ENCODE measurements around the gene ATP6V0A1. TPM values are rescaled to one million over a fixed set of nuclear protein-coding genes. Genes with fewer than 3 reads are reported as not detected.
A peak's percentile ranks its signal among the peaks of the same experiment; 100 is the strongest.

ATP6V0A1 gene
- total RNA-seq, 1 donor from 2014 or later, result 16.9 TPM

GRCh38 chr17:42522263-42522790 lies 63.6 kb downstream of the ATP6V0A1 start:
- H3K9me3 Mint-ChIP-seq, result no peaks in the 10 kb centered on the region
- DNase-seq, result no peak
- H3K27me3 Mint-ChIP-seq, result peaks cover 3% of the 10 kb centered on the region
- no peak overlapping the region for H3K4me3 Mint-ChIP-seq
- no peak overlapping the region for H3K27ac Mint-ChIP-seq
- intact Hi-C loops (cut with micrococcal nuclease), result no loop called here
- no peaks in the 10 kb centered on the region for H3K36me3 Mint-ChIP-seq (ENCODE audit: low read depth)
- peaks cover 6% of the 10 kb centered on the region for H3K4me1 Mint-ChIP-seq

GRCh38 chr17:42522798-42523278 lies 64.2 kb downstream of the ATP6V0A1 start:
- intact Hi-C loops (cut with micrococcal nuclease), result no loop called here
- H3K4me3 Mint-ChIP-seq, result no peak overlapping the region

GRCh38 chr17:42525221-42525620 lies 66.5 kb downstream of the ATP6V0A1 start:
- no peak for DNase-seq
- intact Hi-C loops (cut with micrococcal nuclease), result loop anchor here (5.0 kb wide), 1 partner anchor 213 kb away; no protein-coding TSS in a partner anchor
- no peaks in the 10 kb centered on the region for H3K36me3 Mint-ChIP-seq (ENCODE audit: low read depth)
- peaks cover 3% of the 10 kb centered on the region for H3K27me3 Mint-ChIP-seq
- H3K9me3 Mint-ChIP-seq, result no peaks in the 10 kb centered on the region
- H3K27ac Mint-ChIP-seq, result no peak overlapping the region
- H3K4me1 Mint-ChIP-seq, result peaks cover 9% of the 10 kb centered on the region
- no peak overlapping the region for H3K4me3 Mint-ChIP-seq

More at GRCh38 chr17:42522798-42523278, 64.2 kb downstream of the ATP6V0A1 start:
- no peak for DNase-seq
- no peaks in the 10 kb centered on the region for H3K9me3 Mint-ChIP-seq
- H3K27me3 Mint-ChIP-seq, result peaks cover 3% of the 10 kb centered on the region
- H3K4me1 Mint-ChIP-seq, result peaks cover 3% of the 10 kb centered on the region
- H3K27ac Mint-ChIP-seq, result no peak overlapping the region
- no peaks in the 10 kb centered on the region for H3K36me3 Mint-ChIP-seq (ENCODE audit: low read depth)

GRCh38 chr17:42526031-42526444 lies 67.4 kb downstream of the ATP6V0A1 start:
- Mint-ChIP-seq H3K9me3 (no peaks in the 10 kb centered on the region), H3K27ac (no peak overlapping the region), H3K36me3 (ENCODE audit: low read depth) (no peaks in the 10 kb centered on the region), H3K27me3 (peaks cover 3% of the 10 kb centered on the region), H3K4me3 (no peak overlapping the region), H3K4me1 (peaks cover 16% of the 10 kb centered on the region)
- intact Hi-C loops (cut with micrococcal nuclease), result loop anchor here (2.0 to 5.0 kb wide), 2 partner anchors 97 to 214 kb away; no protein-coding TSS in a partner anchor
- no peak for DNase-seq

- Mint-ChIP-seq H3K4me1 (peaks cover 24% of the 10 kb centered on the region), H3K27me3 (peaks cover 7% of the 10 kb centered on the region)
- DNase-seq, result no peak
These were observed 69.3 kb downstream of the ATP6V0A1 start for GRCh38 chr17:42527932-42528331.

GRCh38 chr17:42529061-42529460 lies 70.4 kb downstream of the ATP6V0A1 start:
- Mint-ChIP-seq H3K27ac (no peak overlapping the region), H3K36me3 (ENCODE audit: low read depth) (no peaks in the 10 kb centered on the region), H3K9me3 (no peaks in the 10 kb centered on the region), H3K27me3 (peaks cover 13% of the 10 kb centered on the region), H3K4me3 (no peak overlapping the region), H3K4me1 (peaks cover 26% of the 10 kb centered on the region)
- DNase-seq, result no peak
- intact Hi-C loops (cut with micrococcal nuclease), result loop anchor here (5.0 kb wide), 1 partner anchor 217 kb away; no protein-coding TSS in a partner anchor

More at GRCh38 chr17:42527932-42528331, 69.3 kb downstream of the ATP6V0A1 start:
- H3K27ac Mint-ChIP-seq, result no peak overlapping the region
- no peaks in the 10 kb centered on the region for H3K36me3 Mint-ChIP-seq (ENCODE audit: low read depth)
- H3K9me3 Mint-ChIP-seq, result no peaks in the 10 kb centered on the region
- intact Hi-C loops (cut with micrococcal nuclease), result loop anchor here (2.0 to 5.0 kb wide), 2 partner anchors 99 to 216 kb away; no protein-coding TSS in a partner anchor
- no peak overlapping the region for H3K4me3 Mint-ChIP-seq

GRCh38 chr17:42530952-42531454 lies 72.3 kb downstream of the ATP6V0A1 start:
- H3K27me3 Mint-ChIP-seq, result peaks cover 10% of the 10 kb centered on the region
- H3K36me3 Mint-ChIP-seq (ENCODE audit: low read depth), result no peaks in the 10 kb centered on the region
- H3K9me3 Mint-ChIP-seq, result no peaks in the 10 kb centered on the region
- peaks cover 33% of the 10 kb centered on the region for H3K4me1 Mint-ChIP-seq
- H3K27ac Mint-ChIP-seq, result no peak overlapping the region
- no peak overlapping the region for H3K4me3 Mint-ChIP-seq
- DNase-seq, result no peak
- intact Hi-C loops (cut with micrococcal nuclease), result no loop called here

- peak overlapping the region; percentile 48 for H3K27ac Mint-ChIP-seq
- peaks cover 10% of the 10 kb centered on the region for H3K27me3 Mint-ChIP-seq
- DNase-seq, result peak; percentile 88
- intact Hi-C loops (cut with micrococcal nuclease), result no loop called here
- no peaks in the 10 kb centered on the region for H3K9me3 Mint-ChIP-seq
- H3K36me3 Mint-ChIP-seq (ENCODE audit: low read depth), result no peaks in the 10 kb centered on the region
- H3K4me3 Mint-ChIP-seq, result peak overlapping the region; percentile 83
- H3K4me1 Mint-ChIP-seq, result peaks cover 33% of the 10 kb centered on the region
These were observed 73.0 kb downstream of the ATP6V0A1 start for GRCh38 chr17:42531455-42532354.

- peaks cover 10% of the 10 kb centered on the region for H3K27me3 Mint-ChIP-seq
- peak overlapping the region; percentile 84 for H3K27ac Mint-ChIP-seq
- peak overlapping the region; percentile 85 for H3K4me3 Mint-ChIP-seq
- H3K36me3 Mint-ChIP-seq (ENCODE audit: low read depth), result peaks cover 11% of the 10 kb centered on the region
- H3K4me1 Mint-ChIP-seq, result peaks cover 32% of the 10 kb centered on the region
- intact Hi-C loops (cut with micrococcal nuclease), result loop anchor here (1.0 to 2.0 kb wide), 2 partner anchors 19 to 142 kb away; no protein-coding TSS in a partner anchor
- DNase-seq, result no peak
- no peaks in the 10 kb centered on the region for H3K9me3 Mint-ChIP-seq
These were observed 76.7 kb downstream of the ATP6V0A1 start for GRCh38 chr17:42535155-42536047.

GRCh38 chr17:42536048-42536371 lies 77.3 kb downstream of the ATP6V0A1 start, which contains the start of gene NAGLU:
TSS of gene NAGLU (plus strand) at chr17:42536241. CDS start at chr17:42536273, 32 bp downstream.
- intact Hi-C loops (cut with micrococcal nuclease), result loop anchor here (1.0 to 2.0 kb wide), 2 partner anchors 19 to 141 kb away; no protein-coding TSS in a partner anchor
- Mint-ChIP-seq H3K27ac (peak within 1 kb of the TSS; percentile 84), H3K4me3 (peak within 1 kb of the TSS; percentile 91), H3K27me3 (peaks cover 10% of the 10 kb centered on the region), H3K9me3 (no peaks in the 10 kb centered on the region), H3K4me1 (peaks cover 34% of the 10 kb centered on the region), H3K36me3 (ENCODE audit: low read depth) (peaks cover 15% of the 10 kb centered on the region)
- DNase-seq, result peak; percentile 96

- H3K4me3 Mint-ChIP-seq, result peak overlapping the region; percentile 91
- H3K27me3 Mint-ChIP-seq, result peaks cover 9% of the 10 kb centered on the region
- peak overlapping the region; percentile 84 for H3K27ac Mint-ChIP-seq
- no peaks in the 10 kb centered on the region for H3K9me3 Mint-ChIP-seq
- H3K4me1 Mint-ChIP-seq, result peaks cover 34% of the 10 kb centered on the region
- DNase-seq, result peak; percentile 94
- peaks cover 18% of the 10 kb centered on the region for H3K36me3 Mint-ChIP-seq (ENCODE audit: low read depth)
- intact Hi-C loops (cut with micrococcal nuclease), result loop anchor here (1.0 to 2.0 kb wide), 2 partner anchors 18 to 141 kb away; no protein-coding TSS in a partner anchor
These were observed 77.9 kb downstream of the ATP6V0A1 start for GRCh38 chr17:42536372-42537155.

- peaks cover 6% of the 10 kb centered on the region for H3K27me3 Mint-ChIP-seq
- H3K9me3 Mint-ChIP-seq, result no peaks in the 10 kb centered on the region
- DNase-seq, result no peak
- H3K36me3 Mint-ChIP-seq (ENCODE audit: low read depth), result peaks cover 20% of the 10 kb centered on the region
- intact Hi-C loops (cut with micrococcal nuclease), result loop anchor here (2.0 kb wide), 1 partner anchor 18 kb away; no protein-coding TSS in a partner anchor
- H3K4me1 Mint-ChIP-seq, result peaks cover 32% of the 10 kb centered on the region
- peak overlapping the region; percentile 84 for H3K27ac Mint-ChIP-seq
- H3K4me3 Mint-ChIP-seq, result peak overlapping the region; percentile 91
These were observed 78.6 kb downstream of the ATP6V0A1 start for GRCh38 chr17:42537156-42537805.
